GM12875 (cell line): ENCODE measurements around the gene TBC1D14.

Experiments used
- H3K4me3 ChIP-seq: one replicate; pipeline ENCODE4 v1.5.1; 2011; ENCODE audit warnings: low read depth, low read length, control low read depth
- TF ChIP-seq, protein P1 (sequence below): IDR thresholded peaks from 2 replicates; pipeline ENCODE4 v1.5.1; 2011; ENCODE audit warnings: low read depth, mild to moderate bottlenecking, control low read depth, inconsistent platforms, low read length, moderate library complexity, borderline replicate concordance; ENCODE audit not compliant: insufficient read depth

TBC1D14 gene

DNA sequence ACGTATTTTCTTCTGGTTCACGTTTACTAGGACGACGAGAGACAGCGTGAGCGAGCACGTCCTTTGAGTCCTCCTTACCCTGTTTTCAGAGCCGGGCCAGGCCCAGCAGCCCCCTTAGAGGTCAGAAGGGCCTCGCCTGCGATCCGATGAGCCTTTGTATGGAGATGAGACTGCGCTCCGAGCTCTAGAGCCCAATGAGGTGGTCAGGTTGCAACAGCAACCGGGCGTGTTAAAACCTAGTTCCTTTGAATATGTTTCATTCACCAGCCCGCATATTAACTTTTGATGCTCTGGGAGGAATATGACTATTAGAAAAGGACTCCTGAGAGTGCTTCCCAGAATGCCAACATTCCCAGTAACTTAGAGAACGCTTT lies 77.9 kb downstream of the TBC1D14 start:
- H3K4me3 ChIP-seq: peak overlapping the region; percentile 84
- TF ChIP-seq, protein P1, sequence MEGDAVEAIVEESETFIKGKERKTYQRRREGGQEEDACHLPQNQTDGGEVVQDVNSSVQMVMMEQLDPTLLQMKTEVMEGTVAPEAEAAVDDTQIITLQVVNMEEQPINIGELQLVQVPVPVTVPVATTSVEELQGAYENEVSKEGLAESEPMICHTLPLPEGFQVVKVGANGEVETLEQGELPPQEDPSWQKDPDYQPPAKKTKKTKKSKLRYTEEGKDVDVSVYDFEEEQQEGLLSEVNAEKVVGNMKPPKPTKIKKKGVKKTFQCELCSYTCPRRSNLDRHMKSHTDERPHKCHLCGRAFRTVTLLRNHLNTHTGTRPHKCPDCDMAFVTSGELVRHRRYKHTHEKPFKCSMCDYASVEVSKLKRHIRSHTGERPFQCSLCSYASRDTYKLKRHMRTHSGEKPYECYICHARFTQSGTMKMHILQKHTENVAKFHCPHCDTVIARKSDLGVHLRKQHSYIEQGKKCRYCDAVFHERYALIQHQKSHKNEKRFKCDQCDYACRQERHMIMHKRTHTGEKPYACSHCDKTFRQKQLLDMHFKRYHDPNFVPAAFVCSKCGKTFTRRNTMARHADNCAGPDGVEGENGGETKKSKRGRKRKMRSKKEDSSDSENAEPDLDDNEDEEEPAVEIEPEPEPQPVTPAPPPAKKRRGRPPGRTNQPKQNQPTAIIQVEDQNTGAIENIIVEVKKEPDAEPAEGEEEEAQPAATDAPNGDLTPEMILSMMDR: no peak

DNA sequence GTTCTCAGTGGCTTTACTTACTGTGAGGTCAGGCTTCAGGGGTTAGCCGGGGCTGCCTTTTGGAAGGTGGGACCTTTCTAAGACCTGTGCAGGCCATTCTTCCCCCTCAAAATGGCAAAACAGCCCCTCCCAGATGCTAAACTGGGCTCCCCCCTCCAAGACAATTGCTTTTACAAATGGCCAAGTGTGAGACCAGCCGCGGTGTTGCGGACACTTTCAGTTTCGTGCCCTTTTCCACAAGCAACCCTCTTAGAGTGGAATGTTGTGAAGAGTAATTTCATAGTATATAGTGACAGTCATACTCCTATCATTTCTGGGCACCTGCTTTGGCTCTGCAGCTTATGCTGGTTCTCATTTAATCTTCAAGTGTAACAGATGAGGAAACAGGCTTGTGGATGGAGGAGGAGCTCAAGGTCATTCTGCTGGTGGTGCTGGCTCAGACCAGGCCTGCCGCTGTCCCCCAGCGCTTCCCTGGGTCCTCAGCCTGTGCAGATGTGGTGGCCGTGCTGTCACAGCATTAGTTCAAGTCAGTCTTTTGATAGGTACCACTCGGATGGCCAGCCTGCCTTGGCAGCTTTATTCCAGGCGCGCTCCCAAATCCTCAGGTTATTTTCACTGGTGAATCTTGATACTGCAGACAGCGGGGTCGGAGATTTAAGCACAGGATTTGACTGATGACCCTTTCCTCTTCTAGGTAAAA lies 78.5 kb downstream of the TBC1D14 start:
- H3K4me3 ChIP-seq: peak overlapping the region; percentile 84
- TF ChIP-seq, protein P1: no peak

DNA sequence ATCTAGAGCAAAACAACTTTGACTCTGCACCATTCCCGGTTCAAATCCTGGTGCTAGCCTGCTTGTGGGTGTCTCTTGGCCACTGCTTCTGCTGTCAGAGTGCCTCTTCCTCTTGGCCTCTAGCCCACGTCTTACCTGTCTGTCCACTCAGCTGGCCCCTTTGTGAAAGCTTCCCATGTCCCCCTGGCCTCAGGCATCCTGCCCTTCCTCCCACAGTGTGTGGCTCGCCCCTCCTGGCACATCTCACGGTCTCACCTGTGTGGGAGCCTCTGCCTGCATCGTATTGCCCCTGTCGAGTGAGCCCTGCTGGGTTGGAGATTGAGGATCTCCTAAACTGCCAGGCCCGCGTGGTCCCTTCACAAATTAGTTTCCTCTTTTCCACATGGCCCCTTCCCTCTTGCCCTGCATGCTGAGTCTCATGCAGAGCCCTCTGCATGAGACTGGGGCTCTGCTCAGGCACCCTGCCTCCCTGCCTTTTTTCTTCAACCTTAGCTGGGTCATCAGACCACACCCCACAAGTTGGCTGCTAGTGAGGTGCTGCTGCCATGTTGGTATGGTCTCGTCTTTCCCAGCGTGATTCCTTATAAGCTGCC lies 79.8 kb downstream of the TBC1D14 start:
- TF ChIP-seq, protein P1: no peak
- no peak overlapping the region for H3K4me3 ChIP-seq

DNA sequence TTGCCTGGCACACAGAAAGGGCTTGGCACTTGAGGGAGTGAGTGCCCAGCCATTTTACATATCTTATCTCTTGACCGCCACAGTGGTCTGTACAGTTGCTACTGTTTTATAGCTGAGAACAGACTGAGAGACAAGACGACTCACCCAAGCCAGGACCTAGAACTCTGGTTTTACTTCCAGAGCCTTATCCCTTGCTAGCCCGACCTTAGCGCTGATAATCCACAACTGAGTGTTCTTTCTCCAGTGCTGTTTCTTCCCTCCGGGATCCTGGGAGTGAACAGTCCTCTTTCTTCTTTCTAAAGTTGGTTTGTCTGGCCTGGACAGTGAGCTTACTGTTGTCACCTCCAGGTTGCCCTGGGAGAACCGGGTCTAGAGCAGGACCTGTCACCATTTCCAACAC lies 81.0 kb downstream of the TBC1D14 start:
- no peak overlapping the region for H3K4me3 ChIP-seq
- TF ChIP-seq, protein P1: no peak

DNA sequence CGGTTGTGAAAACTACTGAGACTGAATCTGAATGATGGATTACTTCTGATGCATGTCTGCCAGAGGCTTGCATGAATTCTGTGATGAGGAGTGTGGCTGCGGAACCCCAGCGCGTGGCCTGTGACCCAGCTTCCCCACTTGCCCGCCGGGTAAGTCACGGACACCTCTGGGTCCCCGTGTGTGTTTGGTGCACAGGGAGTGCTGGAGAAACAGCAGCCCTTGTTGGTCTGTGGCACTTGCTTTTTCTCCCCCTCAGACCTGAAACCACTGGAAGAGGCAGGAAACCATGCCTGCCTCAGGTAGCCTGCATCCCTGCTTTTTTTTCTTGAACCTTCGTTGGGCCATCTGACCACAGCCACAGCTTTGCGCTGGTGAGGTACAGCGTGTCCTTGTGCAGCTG lies 81.6 kb downstream of the TBC1D14 start:
- no peak overlapping the region for H3K4me3 ChIP-seq
- TF ChIP-seq, protein P1: no peak

DNA sequence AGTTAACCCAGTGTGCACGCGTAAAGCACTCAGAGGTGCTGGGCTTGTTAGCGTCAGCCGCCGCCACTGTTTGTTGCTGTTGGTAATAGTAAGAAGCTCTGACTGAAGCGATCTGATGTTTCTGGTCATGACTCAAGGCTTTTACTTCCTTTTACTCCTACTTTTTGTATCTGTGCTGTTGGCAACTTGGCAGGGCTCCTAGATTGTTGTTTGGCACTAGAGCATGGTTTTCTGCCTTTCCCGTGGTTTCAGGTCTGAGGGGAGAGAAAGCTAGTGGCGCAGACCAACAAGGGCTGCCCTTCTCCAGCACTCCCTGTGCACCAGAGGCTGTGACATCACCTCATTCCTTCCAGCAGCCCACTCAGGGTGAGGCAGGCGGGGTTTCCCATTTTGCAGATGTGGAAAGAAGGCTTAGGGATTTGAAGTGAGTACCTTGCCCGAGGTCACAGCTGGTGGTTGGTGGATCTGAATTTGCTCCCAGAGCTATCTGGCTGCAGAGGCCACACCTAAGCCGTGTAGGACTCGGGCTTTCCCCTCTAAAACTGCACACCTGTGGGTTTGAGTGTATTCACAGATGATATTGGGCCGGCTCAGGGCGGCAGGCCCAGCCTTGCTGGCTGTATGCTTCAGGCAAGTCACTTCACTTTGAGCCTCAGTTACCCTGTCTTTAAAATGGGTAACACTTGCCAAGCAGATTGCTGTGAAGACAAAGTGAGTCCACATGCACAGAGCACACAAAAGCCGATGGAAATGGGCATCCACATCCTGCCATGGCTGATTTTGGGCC lies 82.3 kb downstream of the TBC1D14 start:
- H3K4me3 ChIP-seq: no peak overlapping the region
- TF ChIP-seq, protein P1: no peak
